T1000 (cell line): Measurements from ENCODE around the gene WDR1.

Experiments used
- DNase-seq: peaks from one replicate; lab custom pipeline; 2025; ENCODE audit warnings: mixed read lengths; lab: John Stamatoyannopoulos, UW

The WDR1 gene

DNA sequence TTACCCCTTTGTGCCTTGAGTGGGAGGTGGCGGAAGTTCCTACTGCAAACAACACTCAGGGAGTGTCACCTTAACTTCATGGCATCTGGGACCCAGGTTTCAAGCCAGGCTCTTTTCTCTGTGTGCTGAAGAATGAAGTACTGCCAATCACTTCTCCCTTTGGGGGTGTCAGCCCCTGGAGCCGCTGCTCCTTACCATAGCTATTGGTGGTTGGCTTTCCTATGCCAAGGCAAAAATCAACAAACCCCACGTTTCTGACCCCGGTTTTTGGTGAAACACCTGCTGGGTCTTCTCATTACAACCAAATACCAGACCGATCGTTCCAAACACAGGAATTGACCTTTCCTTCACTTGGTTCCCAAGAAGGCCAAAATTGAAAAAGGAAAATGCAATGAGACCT, 75.6 kb downstream of the WDR1 start:
- no peak for DNase-seq

DNA sequence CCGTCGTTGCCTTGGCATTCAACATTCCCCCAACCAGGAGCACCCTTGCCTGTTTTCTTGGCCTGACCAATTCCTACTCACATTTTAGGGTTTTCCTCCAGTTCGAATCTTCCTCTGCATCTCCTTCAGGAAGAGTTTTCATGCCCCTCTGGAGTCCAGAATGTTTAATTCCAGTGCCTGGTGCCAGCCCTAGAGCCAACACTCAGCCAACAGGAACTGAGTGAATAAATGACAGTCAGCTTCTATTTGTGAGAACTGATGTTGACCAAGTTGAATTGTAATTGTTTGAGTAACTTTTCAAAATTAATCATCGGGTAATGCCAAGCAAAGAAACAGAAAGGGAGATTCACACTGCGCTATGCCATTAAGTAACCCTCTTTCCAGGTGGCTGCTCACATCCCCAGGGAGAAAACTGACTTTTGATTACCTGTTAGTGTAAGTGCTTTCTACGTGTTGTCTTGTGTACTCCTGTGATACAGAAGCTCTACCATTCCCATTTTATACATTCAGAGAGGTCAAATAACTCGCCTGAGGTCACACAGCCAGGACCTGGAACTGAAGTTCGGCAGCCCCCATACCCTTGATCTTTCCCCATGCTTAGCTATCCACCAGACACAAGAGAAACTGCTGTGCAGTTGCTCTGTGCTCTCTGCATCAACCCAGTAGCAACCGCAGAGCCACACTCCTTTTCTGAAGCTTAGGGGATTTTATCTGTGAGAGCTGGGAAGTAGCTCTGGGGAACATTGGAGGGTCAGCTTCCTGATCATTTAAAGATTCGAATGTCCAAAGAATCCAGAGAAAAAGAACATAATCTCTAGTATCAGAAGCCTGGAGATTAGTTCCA, 76.3 kb downstream of the WDR1 start:
- no peak for DNase-seq

DNA sequence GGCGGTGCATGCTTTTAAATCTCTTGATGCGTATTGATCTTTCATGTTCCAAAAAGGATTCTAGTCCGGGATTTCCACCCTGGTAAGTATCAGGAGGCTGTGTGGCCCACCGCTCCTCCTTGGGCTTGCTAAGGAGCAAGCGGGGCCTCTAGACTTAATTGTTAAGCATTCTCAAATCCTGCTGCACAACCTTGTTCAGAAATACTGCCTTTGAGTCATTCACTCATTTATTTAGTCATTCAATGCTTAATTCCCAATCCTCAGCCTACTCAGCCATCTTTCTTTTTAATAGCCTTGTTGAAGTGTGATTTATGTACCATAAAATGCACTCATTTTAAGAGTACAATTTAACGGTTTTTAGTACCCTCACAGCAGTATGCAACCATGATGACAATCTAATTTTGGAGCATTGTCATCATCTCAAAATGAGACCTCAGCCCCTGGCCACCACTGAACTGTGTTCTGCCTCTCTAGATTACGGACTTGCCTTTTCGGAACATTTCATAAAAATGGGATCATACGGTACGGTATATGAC, 79.7 kb downstream of the WDR1 start:
- DNase-seq = no peak

DNA sequence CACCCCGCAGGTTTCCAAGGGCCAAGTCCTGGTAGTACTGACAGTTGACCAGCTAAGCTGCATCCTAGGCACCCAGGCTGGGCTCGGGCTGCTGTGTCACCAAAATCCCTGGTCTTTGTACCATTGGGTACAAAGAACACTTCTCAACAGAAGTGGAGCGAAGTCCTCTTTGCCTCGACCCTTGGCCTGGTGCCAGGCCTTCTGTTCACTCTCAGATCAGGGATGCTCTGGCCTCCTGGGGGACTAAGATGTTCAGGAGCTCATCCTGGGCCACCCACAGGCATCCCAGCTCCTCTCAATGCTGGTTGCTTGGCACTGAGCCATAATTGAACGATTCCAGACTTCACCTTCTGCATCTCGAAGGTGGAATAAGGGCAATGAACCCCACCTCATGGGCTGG, 81.5 kb downstream of the WDR1 start:
- DNase-seq = no peak

DNA sequence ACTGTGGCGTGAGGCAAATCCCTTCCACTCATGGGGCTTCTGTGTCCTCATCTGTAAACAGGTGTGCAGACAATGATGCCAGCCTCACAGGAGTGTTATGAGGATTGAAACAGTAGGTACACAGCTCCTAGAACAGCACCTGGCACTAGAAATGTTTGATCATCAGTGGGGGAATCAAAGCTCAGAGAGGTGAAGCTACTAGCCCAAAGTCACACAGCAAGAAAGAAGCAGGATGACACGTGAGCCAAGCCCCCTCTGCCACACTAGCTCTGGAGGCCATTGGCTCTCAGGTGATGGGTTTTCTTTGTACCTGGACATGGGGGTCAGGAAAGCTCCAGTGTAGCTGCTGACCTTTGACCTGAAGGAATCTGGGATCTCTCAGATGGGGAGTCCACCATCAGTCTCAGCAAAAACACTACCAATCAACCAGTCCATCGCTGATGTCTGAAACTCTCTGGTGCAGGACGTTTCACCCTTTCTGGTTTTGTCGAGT, 81.9 kb downstream of the WDR1 start:
- no peak for DNase-seq

DNA sequence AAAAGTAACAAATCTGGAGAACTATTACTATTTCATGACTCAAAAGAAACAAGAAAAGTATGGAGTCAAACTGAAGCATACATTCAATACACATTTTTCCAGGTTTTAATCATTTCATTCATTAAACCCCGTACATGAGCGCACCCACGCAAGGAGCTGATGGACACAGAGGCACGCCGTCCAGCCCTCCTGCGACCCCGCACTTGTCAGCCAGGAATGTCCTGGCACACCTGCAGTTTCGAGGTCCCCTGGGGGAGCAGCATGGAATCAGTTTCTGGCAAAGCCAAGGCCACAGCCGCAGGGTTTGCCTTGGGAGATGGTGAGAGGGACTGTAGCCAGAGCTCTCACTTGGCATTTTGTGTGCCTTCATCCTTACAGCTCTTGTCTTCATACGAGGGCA, 82.5 kb downstream of the WDR1 start:
- no peak for DNase-seq

DNA sequence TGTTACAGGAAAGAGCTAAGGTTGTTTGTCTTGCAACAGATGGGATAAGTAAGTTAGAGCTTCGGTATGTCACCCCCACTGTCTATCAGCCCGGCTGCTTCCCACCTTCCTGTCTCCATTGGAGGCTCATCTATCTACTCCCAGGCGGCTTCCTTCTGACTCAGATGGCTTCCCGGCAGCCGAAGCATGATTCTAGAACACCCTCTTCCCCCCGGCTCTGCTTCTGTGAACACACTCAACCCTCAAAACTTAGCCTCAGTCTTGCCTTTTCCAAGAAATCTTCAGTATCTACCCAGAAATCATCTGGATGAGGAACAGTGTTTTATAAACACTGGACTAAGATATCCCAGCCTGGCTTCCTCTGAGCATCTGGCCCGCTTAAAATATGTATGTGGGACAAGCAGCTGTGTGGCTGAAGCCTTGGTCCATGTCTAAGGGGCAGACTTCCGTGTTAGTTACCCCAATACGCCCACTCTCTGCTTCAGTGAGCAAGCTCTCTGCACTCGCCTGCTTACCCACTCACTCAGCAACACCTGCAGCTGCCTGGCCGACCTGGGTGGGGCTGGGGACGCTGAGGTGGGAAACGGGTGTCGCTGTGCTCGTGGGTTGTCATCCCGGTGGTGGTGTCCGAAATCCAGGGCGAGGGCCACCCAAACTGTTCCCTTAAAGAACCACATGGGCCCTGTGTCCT, 83.3 kb downstream of the WDR1 start:
- DNase-seq = no peak

DNA sequence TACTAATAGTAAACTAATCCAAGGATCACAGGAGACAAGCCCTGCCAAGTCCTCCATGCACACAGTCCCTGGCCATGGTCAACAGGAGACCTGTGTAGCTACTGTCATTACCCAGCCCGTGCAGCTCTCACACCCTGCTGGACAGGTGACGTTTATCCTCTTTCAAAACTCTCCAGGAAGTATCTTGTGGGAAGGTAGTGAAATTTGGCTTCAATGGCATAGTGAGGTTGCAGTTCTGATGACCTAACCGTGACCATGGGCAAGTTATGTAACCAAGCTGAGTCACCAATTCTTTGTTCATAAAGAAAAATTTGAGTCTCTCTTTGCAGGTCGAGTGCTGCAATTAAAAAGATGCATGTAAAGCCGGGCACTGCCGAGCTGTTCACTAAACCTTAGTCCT, 84.0 kb downstream of the WDR1 start:
- no peak for DNase-seq

DNA sequence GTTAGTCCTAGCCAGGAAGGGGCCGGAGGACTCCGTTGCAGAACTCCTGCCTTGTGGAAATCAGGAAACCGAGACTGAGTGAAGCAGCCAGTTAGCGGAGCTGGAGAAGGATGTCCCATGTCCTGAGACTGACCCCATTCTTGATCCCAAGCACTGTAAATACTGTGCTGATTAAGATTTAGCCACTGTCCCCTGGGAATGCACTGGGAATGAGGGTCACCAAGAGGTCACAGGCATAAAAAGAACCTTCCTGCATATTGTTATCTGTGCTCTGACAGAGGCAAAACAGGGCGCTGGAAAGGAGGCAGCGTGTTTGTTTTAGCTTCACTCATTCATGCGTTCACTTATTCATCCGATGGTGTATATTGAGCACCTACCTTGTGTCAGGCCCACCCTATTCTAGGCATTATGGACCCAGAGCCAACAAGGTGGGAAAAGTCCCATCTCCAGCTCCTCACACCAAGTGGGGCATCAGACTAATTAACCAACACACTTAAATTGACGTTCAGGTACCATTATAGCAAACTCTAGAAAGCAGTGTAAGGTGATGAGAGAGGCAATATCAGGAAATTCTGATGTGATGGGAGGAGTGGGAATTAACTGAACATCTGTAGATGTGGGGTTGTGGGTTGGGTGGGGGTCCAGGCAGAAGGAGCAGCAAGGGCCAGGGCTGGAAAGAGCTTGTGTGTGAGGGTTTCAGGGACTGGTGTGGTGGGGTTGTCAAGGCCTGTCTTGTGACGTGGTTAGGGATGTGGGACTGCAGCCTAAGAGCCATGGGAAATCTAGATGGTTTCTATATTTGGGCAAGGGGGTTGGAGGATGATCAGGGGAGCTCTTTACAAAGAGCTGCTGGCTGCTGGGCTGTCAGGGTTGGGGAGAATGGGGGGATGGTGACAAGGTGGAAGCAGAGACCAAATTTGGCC, 84.7 kb downstream of the WDR1 start:
- DNase-seq = no peak

DNA sequence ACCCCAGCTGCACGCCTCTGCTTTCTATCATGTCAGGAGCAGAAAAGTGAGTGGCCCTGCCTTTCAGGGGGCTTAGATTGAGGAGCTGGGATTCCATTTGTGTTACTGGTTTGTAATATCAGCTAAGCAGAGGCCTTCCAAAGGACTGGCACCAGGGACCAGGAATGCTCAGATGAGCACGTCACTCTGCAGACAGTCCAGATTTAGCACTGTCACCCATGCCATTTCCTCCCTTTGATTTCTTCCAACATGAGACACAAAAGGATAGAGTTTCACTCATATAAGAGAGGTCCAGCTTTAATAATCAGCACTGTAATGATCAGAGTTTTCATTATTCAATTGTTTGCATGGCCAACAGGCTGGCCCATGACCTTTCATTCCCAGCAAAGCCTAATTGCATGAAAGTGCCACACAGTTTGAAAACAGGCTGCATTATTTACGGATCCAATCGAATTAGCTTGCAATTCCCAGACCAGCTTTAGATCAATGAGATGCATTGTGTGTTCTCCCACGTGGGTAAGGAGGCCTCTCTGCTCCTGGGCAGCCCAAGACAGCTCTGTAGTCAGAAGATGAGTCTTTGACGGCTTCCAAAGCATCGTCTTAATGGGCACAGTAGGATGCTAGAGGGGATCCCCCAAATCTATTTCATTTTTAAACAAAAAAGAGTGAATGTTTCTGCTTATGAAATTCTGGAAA, 85.5 kb downstream of the WDR1 start:
- no peak for DNase-seq

DNA sequence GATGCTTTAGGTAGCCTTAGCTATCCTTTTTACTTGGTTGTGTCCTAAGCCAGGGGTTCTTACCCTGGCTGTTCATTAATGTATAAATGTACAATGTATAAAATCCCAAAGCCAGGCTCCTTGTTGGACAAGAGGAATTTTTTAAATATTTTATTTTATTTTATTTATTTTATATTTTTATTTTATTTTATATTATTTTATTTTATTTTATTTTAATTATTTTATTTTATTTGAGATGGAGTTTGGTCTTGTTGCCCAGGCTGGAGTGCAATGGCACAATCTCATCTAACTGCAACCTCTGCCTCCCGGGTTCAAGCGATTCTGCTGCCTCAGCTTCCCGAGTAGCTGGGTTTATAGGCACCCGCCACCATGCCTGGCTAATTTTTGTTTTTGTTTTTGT, 87.2 kb downstream of the WDR1 start:
- DNase-seq = no peak

DNA sequence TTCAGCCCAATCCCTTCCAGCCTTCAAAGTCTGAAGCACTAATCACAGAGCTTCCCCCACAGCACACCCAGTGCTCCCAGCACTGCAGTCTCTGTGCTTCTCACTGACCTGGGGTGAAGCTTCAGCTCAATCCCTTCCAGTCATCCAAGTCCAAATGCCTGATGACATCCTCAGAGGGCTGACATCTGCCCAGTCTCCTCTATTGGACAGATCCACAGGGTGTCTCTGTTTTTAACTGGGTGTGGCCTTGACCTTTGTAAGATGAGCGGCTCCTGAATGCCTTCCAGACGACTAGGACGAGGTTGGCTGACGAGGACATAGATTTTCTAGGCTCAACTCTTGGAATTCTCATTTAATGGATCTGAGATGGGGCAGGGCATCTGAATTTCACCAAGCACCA, 87.7 kb downstream of the WDR1 start:
- DNase-seq = no peak

DNA sequence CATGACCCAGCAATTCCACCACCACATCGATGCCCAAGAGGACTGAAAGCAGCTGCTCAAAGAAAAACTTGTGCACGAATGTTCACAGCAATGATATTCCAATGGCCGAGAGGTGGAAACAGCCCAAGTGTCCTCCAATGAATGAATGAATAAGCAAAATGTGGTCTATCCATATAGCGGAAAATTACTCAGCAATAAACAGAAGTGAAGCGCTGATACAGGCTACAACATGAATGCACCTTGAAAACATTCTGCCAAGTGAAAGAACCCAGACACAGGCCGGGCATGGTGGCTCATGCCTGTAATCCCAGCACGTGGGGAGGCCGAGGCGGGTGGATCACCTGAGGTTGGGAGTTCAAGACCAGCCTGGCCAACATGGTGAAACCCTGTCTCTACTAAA, 90.1 kb downstream of the WDR1 start:
- DNase-seq = no peak

DNA sequence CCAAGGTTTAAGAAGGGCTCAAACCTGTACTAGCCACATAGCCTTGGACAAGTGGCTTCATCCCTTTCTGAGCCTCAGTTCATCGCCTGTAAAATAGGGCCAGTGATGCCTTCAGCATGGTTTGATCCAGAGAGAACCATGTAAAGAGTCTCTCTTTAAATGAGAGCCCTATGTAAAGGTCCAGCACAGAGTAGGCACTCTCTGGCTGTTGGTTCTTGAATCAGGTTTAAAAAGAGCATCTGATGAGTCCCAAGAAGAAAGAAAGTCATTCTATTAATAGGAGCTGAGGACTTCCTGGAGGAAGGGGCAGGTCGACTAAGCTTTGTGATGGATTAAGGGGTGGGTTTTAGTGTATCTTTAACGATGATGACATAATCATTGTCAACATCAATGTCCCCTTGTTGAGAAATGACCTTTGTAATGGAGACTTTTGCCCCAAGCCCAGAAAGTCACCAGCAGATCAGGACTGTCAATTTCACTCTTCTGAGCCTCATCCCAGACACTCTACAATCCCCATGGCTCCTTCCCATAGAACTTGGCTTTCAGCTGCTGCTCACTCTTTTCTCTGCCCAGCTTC, 91.3 kb downstream of the WDR1 start:
- DNase-seq = no peak
